Stimulated activated CD8-positive, alpha-beta memory T cell treated with anti-CD3 and anti-CD28 coated beads, Interleukin-7, amount 100 ng/mL, for 24 hours (primary cell): ENCODE measurements around the gene DHTKD1.
"Not testable (repeated sequence)": the region's sequence is repeated elsewhere in the genome, so short reads cannot be mapped to it uniquely, and the experiment has no call there.

Source experiments
- DNase-seq: peaks from one replicate; pipeline ENCODE4 v3.0.0-alpha.2; 2020; ENCODE audit warnings: low read depth

DHTKD1 gene

GRCh38 chr10:12062754-12063482 is 5.8 kb upstream of the DHTKD1 start:
- no peak for DNase-seq

- DNase-seq: no peak
Observed at GRCh38 chr10:12063483-12063818, 5.3 kb upstream of the DHTKD1 start.

- no peak for DNase-seq
Observed at GRCh38 chr10:12067336-12067735, 1.4 kb upstream of the DHTKD1 start.

GRCh38 chr10:12071441-12071840 is 2.7 kb downstream of the DHTKD1 start:
- not testable (repeated sequence) for DNase-seq

GRCh38 chr10:12073526-12073925 is 4.8 kb downstream of the DHTKD1 start:
- DNase-seq: no peak

- no peak for DNase-seq
Observed at GRCh38 chr10:12077580-12078180, 8.9 kb downstream of the DHTKD1 start.

GRCh38 chr10:12081470-12081869 is 12.7 kb downstream of the DHTKD1 start:
- DNase-seq: no peak

GRCh38 chr10:12081879-12082557 is 13.3 kb downstream of the DHTKD1 start:
- DNase-seq: no peak

GRCh38 chr10:12088919-12089318 is 20.2 kb downstream of the DHTKD1 start:
- DNase-seq: no peak

- no peak for DNase-seq
Observed at GRCh38 chr10:12091421-12091820, 22.7 kb downstream of the DHTKD1 start.

- DNase-seq: not testable (repeated sequence)
Observed at GRCh38 chr10:12097361-12097760, 28.6 kb downstream of the DHTKD1 start.

- DNase-seq: no peak
Observed at GRCh38 chr10:12097791-12098190, 29.0 kb downstream of the DHTKD1 start.

- no peak for DNase-seq
Observed at GRCh38 chr10:12098966-12099365, 30.2 kb downstream of the DHTKD1 start.

- DNase-seq: no peak
Observed at GRCh38 chr10:12103802-12104201, 35.0 kb downstream of the DHTKD1 start.

GRCh38 chr10:12107781-12108180 is 39.0 kb downstream of the DHTKD1 start:
- no peak for DNase-seq

- DNase-seq: no peak
Observed at GRCh38 chr10:12109286-12109685, 40.5 kb downstream of the DHTKD1 start.

GRCh38 chr10:12111528-12111927 is 42.8 kb downstream of the DHTKD1 start:
- DNase-seq: no peak

- no peak for DNase-seq
Observed at GRCh38 chr10:12113627-12114026, 44.9 kb downstream of the DHTKD1 start.

- no peak for DNase-seq
Observed at GRCh38 chr10:12121673-12122072, 52.9 kb downstream of the DHTKD1 start.

- peak; percentile 94 for DNase-seq
Observed at GRCh38 chr10:12129222-12130111, 60.7 kb downstream of the DHTKD1 start, which contains the start of gene SEC61A2. SEC61A2 (plus strand) TSS chr10:12129677; CDS start chr10:12129788, 111 bp downstream.

GRCh38 chr10:12130237-12130872 is 61.6 kb downstream of the DHTKD1 start:
- DNase-seq: no peak

- no peak for DNase-seq
Observed at GRCh38 chr10:12135631-12136030, 66.9 kb downstream of the DHTKD1 start.
